CD14-positive monocyte (primary cell): ENCODE measurements around the gene DLG1. TPM values are rescaled to one million over a fixed set of nuclear protein-coding genes. Genes with fewer than 3 reads are reported as not detected.
A peak's percentile ranks its signal among the peaks of the same experiment; 100 is the strongest.

ENCODE experiments used
- DNase-seq, 3 donors: peaks; one replicate each; pipeline ENCODE4 v3.0.0-alpha.2; 2011 to 2022
- H2AFZ ChIP-seq: 2 replicates; pipeline ENCODE4 v1.6.0; 2012; ENCODE audit warnings: mild to moderate bottlenecking, low read depth, low read length, inconsistent platforms; ENCODE audit not compliant: insufficient read depth, poor library complexity, severe bottlenecking
- H3K27ac ChIP-seq, 2 donors: 1 replicate in 1 of 2; 2 replicates in 1 of 2; pipeline ENCODE4 v1.5.1; 2012 to 2013; ENCODE audit warnings: low read length in 2 of 2, control low read depth in 1 of 2, inconsistent platforms in 1 of 2, low read depth in 1 of 2, mild to moderate bottlenecking in 1 of 2
- H3K27me3 ChIP-seq, 2 donors: one replicate each; pipeline versions ENCODE4 v1.6.0 to v1.6.1; 2011 to 2013; ENCODE audit warnings: low read length in 2 of 2; ENCODE audit not compliant: control insufficient read depth in 2 of 2, insufficient read depth in 2 of 2
- H3K36me3 ChIP-seq, 2 donors: replicated peaks in 1 of 2; 1 replicate in 1 of 2; 2 replicates in 1 of 2; pipeline versions ENCODE4 v1.5.1 to v1.6.1; 2012 to 2013; ENCODE audit warnings: low read length in 2 of 2, control low read depth in 1 of 2, inconsistent platforms in 1 of 2, mild to moderate bottlenecking in 1 of 2; ENCODE audit not compliant: insufficient read depth in 2 of 2, control insufficient read depth in 1 of 2
- H3K4me1 ChIP-seq, 2 donors: 1 replicate in 1 of 2; 2 replicates in 1 of 2; pipeline versions ENCODE4 v1.5.1 to v1.6.1; 2012 to 2013; ENCODE audit warnings: low read length in 2 of 2, control low read depth in 1 of 2, inconsistent platforms in 1 of 2, mild to moderate bottlenecking in 1 of 2, moderate library complexity in 1 of 2; ENCODE audit not compliant: insufficient read depth in 2 of 2, control insufficient read depth in 1 of 2
- H3K4me2 ChIP-seq: replicated peaks from 2 replicates; pipeline ENCODE3; 2012; ENCODE audit warnings: low read length, moderate library complexity, mild to moderate bottlenecking; ENCODE audit not compliant: poor library complexity, severe bottlenecking; ENCODE audit errors: extremely low read depth
- H3K4me3 ChIP-seq, 3 experiments: fragments of 200-600 bp in 1 of 3; sonication (generic) in 1 of 3; replicated peaks in 1 of 3; 1 replicate in 2 of 3; 2 replicates in 1 of 3; pipeline ENCODE4 v1.5.1; 2011 to 2013; ENCODE audit warnings: low read length in 3 of 3, mild to moderate bottlenecking in 3 of 3, control low read depth in 2 of 3, low read depth in 2 of 3, inconsistent platforms in 1 of 3, moderate library complexity in 1 of 3
- H3K79me2 ChIP-seq: 2 replicates; pipeline ENCODE4 v1.6.0; 2012; ENCODE audit warnings: mild to moderate bottlenecking, control low read depth, inconsistent platforms, low read length, moderate library complexity; ENCODE audit not compliant: insufficient read depth
- H3K9ac ChIP-seq: 2 replicates; pipeline ENCODE4 v1.6.0; 2017; ENCODE audit warnings: low read length, mild to moderate bottlenecking; ENCODE audit not compliant: insufficient read depth, poor library complexity, severe bottlenecking
- H3K9me3 ChIP-seq, 2 donors: replicated peaks in 1 of 2; 1 replicate in 1 of 2; 2 replicates in 1 of 2; pipeline versions ENCODE4 v1.5.1 to v1.6.1; 2012 to 2013; ENCODE audit warnings: low read length in 2 of 2, control low read depth in 1 of 2; ENCODE audit not compliant: control insufficient read depth in 1 of 2, insufficient read depth in 1 of 2
- H4K20me1 ChIP-seq: 2 replicates; pipeline ENCODE4 v1.6.0; 2012; ENCODE audit warnings: mild to moderate bottlenecking, low read length, control low read depth, moderate library complexity; ENCODE audit not compliant: insufficient read depth
- H3K27ac Mint-ChIP-seq, 7 donors: one replicate each; pipeline ENCODE4 v1.8.0; 2020; ENCODE audit warnings: mild to moderate bottlenecking in 7 of 7, mixed read lengths in 7 of 7, moderate library complexity in 6 of 7, inconsistent platforms in 2 of 7
- H3K27me3 Mint-ChIP-seq, 3 donors: one replicate each; pipeline ENCODE4 v1.8.0; 2021 to 2022; ENCODE audit warnings: low read depth in 3 of 3, mild to moderate bottlenecking in 3 of 3, mixed read lengths in 3 of 3, moderate library complexity in 3 of 3, inconsistent platforms in 1 of 3
- H3K36me3 Mint-ChIP-seq, 2 donors: one replicate each; pipeline ENCODE4 v1.8.0; 2020; ENCODE audit warnings: mixed read lengths in 2 of 2, inconsistent platforms in 1 of 2, mild to moderate bottlenecking in 1 of 2
- H3K4me1 Mint-ChIP-seq: one replicate; pipeline ENCODE4 v1.8.0; 2020; ENCODE audit warnings: mild to moderate bottlenecking, mixed read lengths
- H3K4me3 Mint-ChIP-seq, 2 donors: one replicate each; pipeline ENCODE4 v1.8.0; 2020; ENCODE audit warnings: mild to moderate bottlenecking in 2 of 2, mixed read lengths in 2 of 2, moderate library complexity in 1 of 2
- H3K9me3 Mint-ChIP-seq, 7 donors: one replicate each; pipeline ENCODE4 v1.8.0; 2020 to 2022; ENCODE audit warnings: mixed read lengths in 7 of 7, mild to moderate bottlenecking in 6 of 7, moderate library complexity in 6 of 7, inconsistent platforms in 2 of 7
- CTCF ChIP-seq: fragments of 200-600 bp; IDR thresholded peaks from one replicate; pipeline ENCODE4 v1.8.0; 2022; ENCODE audit warnings: antibody characterized with exemption, mild to moderate bottlenecking
- WGBS: methylation state at CpG from one replicate; pipeline ENCODE4 v1.1.5; 2013; ENCODE audit warnings: missing lambda C conversion rate; ENCODE audit not compliant: insufficient coverage; 5-methylcytosine and 5-hydroxymethylcytosine counted together
- intact Hi-C, 2 donors: fragments of 100-400 bp; cut with micrococcal nuclease; formaldehyde crosslinking; loops; one replicate each; pipeline versions ENCODE4 v1.15.0 to v1.15.1; 2023
- polyA plus RNA-seq, 3 donors: library from polyadenylated mRNA; depleted of rRNA in 1 of 3; unstranded in 2 of 3; stranded (reverse) in 1 of 3; fragments of 300-500 nt in 2 of 3; fragments of >200 nt in 1 of 3; fragmentation: Illumina TruSeq in 2 of 3; gene quantifications; 1 replicate in 2 of 3; 2 replicates in 1 of 3; pipeline ENCODE4 v1.2.3, GENCODE V29; 2012 to 2021

Gene DLG1
- polyA plus RNA-seq, 3 donors, result 6.5 to 21.9 (median 10.2) TPM

DNA sequence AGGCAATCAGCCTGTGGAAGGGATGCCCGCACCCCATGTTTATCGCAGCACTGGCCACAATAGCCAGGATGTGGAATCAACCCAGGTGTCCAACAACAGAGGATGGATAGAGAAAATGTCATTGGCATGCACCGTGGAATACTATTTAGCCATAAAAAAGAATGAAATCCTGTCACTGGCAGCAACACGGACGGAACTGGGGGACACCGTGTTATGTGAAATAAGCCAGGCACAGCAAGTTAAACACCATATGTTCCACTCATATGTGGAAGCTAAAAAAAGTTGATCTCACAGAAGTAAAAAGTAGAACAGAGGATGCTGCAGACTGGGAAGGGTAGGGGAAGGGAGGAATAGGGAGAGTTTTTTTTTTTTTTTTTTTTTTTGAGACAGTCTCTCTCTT is 284.4 kb downstream of the DLG1 start:
- intact Hi-C loops, result no loop called here
- no peak for TF ChIP-seq CTCF
- Histone ChIP-seq H3K4me3 (no peak overlapping the region), H4K20me1 (no peaks in the 10 kb centered on the region), H3K4me2 (no peak overlapping the region), H3K27me3 (no peaks in the 10 kb centered on the region), H3K9ac (no peak overlapping the region), H3K79me2 (no peaks in the 10 kb centered on the region), H3K36me3 (no peaks in the 10 kb centered on the region), H3K4me1 (no peaks in the 10 kb centered on the region), H3K27ac (no peak overlapping the region), H3K9me3 (no peaks in the 10 kb centered on the region), H2AFZ (no peak overlapping the region)
- Mint-ChIP-seq H3K4me1 (no peaks in the 10 kb centered on the region), H3K36me3 (no peaks in the 10 kb centered on the region), H3K27ac (peak overlapping the region in 1 of 7 donors; percentile 27), H3K4me3 (no peak overlapping the region), H3K9me3 (no peaks in the 10 kb centered on the region), H3K27me3 (peaks cover 0 to 3% (median 2%) of the 10 kb centered on the region in 3 donors)
- WGBS, result 100% methylated on average over 2 of the region's 6 CpGs
- no peak for DNase-seq

- Mint-ChIP-seq H3K9me3 (no peaks in the 10 kb centered on the region), H3K36me3 (no peaks in the 10 kb centered on the region), H3K27ac (no peak overlapping the region), H3K4me1 (peaks cover 2% of the 10 kb centered on the region), H3K27me3 (peaks cover 0 to 3% (median 0%) of the 10 kb centered on the region in 3 donors), H3K4me3 (no peak overlapping the region)
- no peak overlapping the region for H3K4me3 ChIP-seq
- H3K79me2 ChIP-seq, result no peaks in the 10 kb centered on the region
- H3K9ac ChIP-seq, result no peak overlapping the region
- intact Hi-C loops, result no loop called here
- no peak overlapping the region for H3K4me2 ChIP-seq
- no peaks in the 10 kb centered on the region for H3K27me3 ChIP-seq
- H3K9me3 ChIP-seq, result no peaks in the 10 kb centered on the region
- H2AFZ ChIP-seq, result no peak overlapping the region
- no peak overlapping the region for H3K27ac ChIP-seq
- DNase-seq, result no peak
- TF ChIP-seq CTCF, result no peak
- no peaks in the 10 kb centered on the region for H3K36me3 ChIP-seq
- H4K20me1 ChIP-seq, result no peaks in the 10 kb centered on the region
- H3K4me1 ChIP-seq, result no peaks in the 10 kb centered on the region
- WGBS, result 86% methylated on average over 5 of the region's 7 CpGs
Measured at GRCh38 chr3:197012540-197012883, 285.9 kb downstream of the DLG1 start.
